K562 (cell line): Measurements from ENCODE around the gene SKOR1. TPM values are rescaled to one million over a fixed set of nuclear protein-coding genes. Genes with fewer than 3 reads are reported as not detected.
A peak's percentile ranks its signal among the peaks of the same experiment; 100 is the strongest.

Experiments
- CSDE1 ChIP-seq, 2 experiments: fragments of 450-650 bp; IDR thresholded peaks; 2 replicates each; pipeline ENCODE4 v1.6.1; 2016; ENCODE audit warnings: mild to moderate bottlenecking in 1 of 2
- CTBP1 ChIP-seq: fragments of 450-650 bp; IDR thresholded peaks from 2 replicates; pipeline ENCODE4 v1.6.1; 2016; ENCODE audit warnings: borderline replicate concordance
- ESRRA ChIP-seq: fragments of 450-650 bp; IDR thresholded peaks from 2 replicates; pipeline ENCODE4 v1.6.1; 2014; ENCODE audit warnings: low read depth, mild to moderate bottlenecking, moderate library complexity, borderline replicate concordance
- FOS ChIP-seq: IDR thresholded peaks from 3 replicates; pipeline ENCODE4 v1.6.1; 2011; ENCODE audit not compliant: insufficient read length; ENCODE audit errors: extremely low read depth
- FOXA3 ChIP-seq, 2 experiments: fragments of 450-650 bp in 1 of 2; sonication (generic) in 1 of 2; formaldehyde crosslinking; IDR thresholded peaks in 1 of 2; conservative IDR thresholded peaks in 1 of 2; 2 replicates each; pipeline versions ENCODE4 v1.4.0 to v1.8.0; 2020 to 2022; ENCODE audit warnings: mild to moderate bottlenecking in 2 of 2, missing genetic modification reagents in 1 of 2
- FOXP1 ChIP-seq: sonication (generic); formaldehyde crosslinking; IDR thresholded peaks from 2 replicates; pipeline ENCODE4 v1.8.0; 2022; ENCODE audit warnings: mild to moderate bottlenecking, missing genetic modification reagents
- GABPB1 ChIP-seq: sonication (generic); formaldehyde crosslinking; IDR thresholded peaks from 2 replicates; pipeline ENCODE4 v1.8.0; 2022; ENCODE audit warnings: mild to moderate bottlenecking, missing genetic modification reagents
- LCOR ChIP-seq: sonication (generic); formaldehyde crosslinking; IDR thresholded peaks from 2 replicates; pipeline ENCODE4 v1.8.0; 2022; ENCODE audit warnings: mild to moderate bottlenecking, missing genetic modification reagents
- MIER1 ChIP-seq: fragments of 450-650 bp; IDR thresholded peaks from 2 replicates; pipeline ENCODE4 v1.6.1; 2016; ENCODE audit warnings: antibody characterized with exemption, mild to moderate bottlenecking, low read depth
- NR3C1 ChIP-seq: sonication (generic); formaldehyde crosslinking; IDR thresholded peaks from 2 replicates; pipeline ENCODE4 v1.8.1; 2022; ENCODE audit warnings: missing genetic modification reagents
- POLR3A ChIP-seq: IDR thresholded peaks from 2 replicates; pipeline ENCODE4 v1.6.1; 2011; ENCODE audit warnings: borderline replicate concordance, mild to moderate bottlenecking, moderate library complexity; ENCODE audit not compliant: insufficient read length, insufficient read depth; ENCODE audit errors: extremely low read depth
- PRMT5 ChIP-seq: sonication (generic); formaldehyde crosslinking; IDR thresholded peaks from 2 replicates; pipeline ENCODE4 v1.5.0; 2020; ENCODE audit warnings: missing genetic modification reagents
- ZNF224 ChIP-seq: sonication (generic); formaldehyde crosslinking; IDR thresholded peaks from 2 replicates; pipeline ENCODE4 v1.8.0; 2022; ENCODE audit warnings: mild to moderate bottlenecking, missing genetic modification reagents
- ZNF232 ChIP-seq: sonication (generic); formaldehyde crosslinking; IDR thresholded peaks from 2 replicates; pipeline ENCODE4 v1.8.0; 2022; ENCODE audit warnings: mild to moderate bottlenecking, missing genetic modification reagents
- ZNF274 ChIP-seq: IDR thresholded peaks from 2 replicates; pipeline ENCODE4 v1.6.1; 2011; ENCODE audit warnings: low read depth, mild to moderate bottlenecking, low read length, moderate library complexity, borderline replicate concordance
- ZNF408 ChIP-seq: fragments of 250-450 bp; sonication (Bioruptor Pico); IDR thresholded peaks from 2 replicates; pipeline ENCODE4 v1.4.0; 2020; ENCODE audit warnings: low read depth, mild to moderate bottlenecking, moderate library complexity
- polyA plus RNA-seq, 8 experiments: library from polyadenylated mRNA; depleted of rRNA in 4 of 8; stranded (reverse) in 5 of 8; unstranded in 3 of 8; fragments of >200 nt; fragmentation: Nextera tagmentation in 2 of 8; fragmentation: Illumina TruSeq in 1 of 8; extraction: Ambion mirVana in 2 of 8; extraction: Trizol in 1 of 8; gene quantifications; 2 replicates each; pipeline versions ENCODE4 v1.2.1 to v1.2.3, GENCODE V29; 2011 to 2014; ENCODE audit warnings: inconsistent platforms in 1 of 8, missing spikeins in 1 of 8
- total RNA-seq, 7 experiments: library from RNA; depleted of rRNA in 6 of 7; stranded (reverse); fragments of >200 nt in 6 of 7; fragmentation: Illumina TruSeq in 2 of 7; extraction: Trizol in 2 of 7; gene quantifications; 2 replicates each; pipeline versions ENCODE4 v1.2.1 to v1.2.3, GENCODE V29; 2011 to 2021; ENCODE audit warnings: low replicate concordance in 1 of 7
- TF ChIP-seq, protein P1 (sequence below): fragments of 250-450 bp; sonication (Bioruptor Pico); IDR thresholded peaks from 2 replicates; pipeline ENCODE4 v1.4.0; 2020; ENCODE audit warnings: mild to moderate bottlenecking, moderate library complexity
- TF ChIP-seq, protein P2 (sequence below): IDR thresholded peaks from 2 replicates; pipeline ENCODE4 v1.6.1; 2012; ENCODE audit warnings: low read depth, low read length, improper control_type of control experiment, borderline replicate concordance

Gene SKOR1
- total and polyA plus RNA-seq, 9 of the 15 experiments (the other 6 are each of a cell fraction or from before 2014, with no cell fraction given), result 0.04 to 0.41 (median 0.09) TPM; not detected in 3

DNA sequence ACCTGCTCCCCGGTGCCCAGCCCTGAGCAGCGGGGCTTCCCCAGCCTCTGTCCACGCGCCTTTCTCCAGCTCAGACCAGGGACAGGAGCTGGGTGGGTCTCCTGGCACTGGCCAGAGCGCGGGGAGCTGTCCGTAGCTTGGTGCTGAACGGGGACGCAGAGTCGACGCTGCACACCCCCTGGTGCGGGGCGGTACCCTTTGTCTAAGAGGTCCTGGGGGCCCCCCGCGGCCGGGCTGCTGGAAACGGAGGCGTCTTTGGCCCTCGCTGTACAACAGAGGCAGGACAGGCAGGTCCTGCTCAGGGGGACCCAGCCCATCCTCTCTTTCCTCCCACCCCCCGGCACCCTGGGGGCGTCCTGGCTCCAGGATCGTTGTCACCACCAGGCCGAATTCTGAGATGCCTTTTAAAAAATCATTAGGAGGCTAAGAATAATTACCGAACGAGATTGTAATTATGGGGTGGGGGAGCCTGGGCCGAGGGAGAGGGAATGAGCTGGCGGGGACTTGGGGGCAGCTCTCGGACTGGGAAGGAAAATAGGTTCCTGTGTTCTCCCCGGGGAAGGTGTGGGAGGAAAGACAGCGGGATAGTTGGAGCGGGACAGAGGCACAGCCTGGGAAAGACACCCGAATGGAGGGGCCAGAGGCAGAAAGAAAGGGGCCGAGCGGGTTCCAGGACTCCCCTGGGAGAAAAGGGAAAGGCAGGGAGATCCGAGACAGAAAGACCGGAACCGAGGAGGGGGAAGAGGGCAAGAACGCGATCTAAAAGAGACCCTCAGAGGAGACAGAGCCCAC lies 4.1 kb upstream of the SKOR1 start (continued):
- peak; percentile 46; the same call in 1 of the 2 replicates for TF ChIP-seq FOXP1 (CRISPR knock-in tag)
- TF ChIP-seq GABPB1 (CRISPR knock-in tag), result 0 out of 2 replicates have a peak, but pooled peaks have one; percentile 21
- no peak for TF ChIP-seq LCOR (CRISPR knock-in tag)
- TF ChIP-seq FOXA3 (CRISPR knock-in tag; conservative IDR thresholded peaks at IDR 0.05 in 1 of 2, IDR thresholded peaks at IDR 0.05 in 1 of 2), result no peak
- TF ChIP-seq MIER1, result peak; percentile 91
- TF ChIP-seq, protein P1, sequence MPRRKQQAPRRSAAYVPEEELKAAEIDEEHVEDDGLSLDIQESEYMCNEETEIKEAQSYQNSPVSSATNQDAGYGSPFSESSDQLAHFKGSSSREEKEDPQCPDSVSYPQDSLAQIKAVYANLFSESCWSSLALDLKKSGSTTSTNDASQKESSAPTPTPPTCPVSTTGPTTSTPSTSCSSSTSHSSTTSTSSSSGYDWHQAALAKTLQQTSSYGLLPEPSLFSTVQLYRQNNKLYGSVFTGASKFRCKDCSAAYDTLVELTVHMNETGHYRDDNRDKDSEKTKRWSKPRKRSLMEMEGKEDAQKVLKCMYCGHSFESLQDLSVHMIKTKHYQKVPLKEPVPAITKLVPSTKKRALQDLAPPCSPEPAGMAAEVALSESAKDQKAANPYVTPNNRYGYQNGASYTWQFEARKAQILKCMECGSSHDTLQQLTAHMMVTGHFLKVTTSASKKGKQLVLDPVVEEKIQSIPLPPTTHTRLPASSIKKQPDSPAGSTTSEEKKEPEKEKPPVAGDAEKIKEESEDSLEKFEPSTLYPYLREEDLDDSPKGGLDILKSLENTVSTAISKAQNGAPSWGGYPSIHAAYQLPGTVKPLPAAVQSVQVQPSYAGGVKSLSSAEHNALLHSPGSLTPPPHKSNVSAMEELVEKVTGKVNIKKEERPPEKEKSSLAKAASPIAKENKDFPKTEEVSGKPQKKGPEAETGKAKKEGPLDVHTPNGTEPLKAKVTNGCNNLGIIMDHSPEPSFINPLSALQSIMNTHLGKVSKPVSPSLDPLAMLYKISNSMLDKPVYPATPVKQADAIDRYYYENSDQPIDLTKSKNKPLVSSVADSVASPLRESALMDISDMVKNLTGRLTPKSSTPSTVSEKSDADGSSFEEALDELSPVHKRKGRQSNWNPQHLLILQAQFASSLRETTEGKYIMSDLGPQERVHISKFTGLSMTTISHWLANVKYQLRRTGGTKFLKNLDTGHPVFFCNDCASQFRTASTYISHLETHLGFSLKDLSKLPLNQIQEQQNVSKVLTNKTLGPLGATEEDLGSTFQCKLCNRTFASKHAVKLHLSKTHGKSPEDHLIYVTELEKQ, result no peak
- no peak for TF ChIP-seq ZNF274
- no peak for TF ChIP-seq ESRRA
- TF ChIP-seq CSDE1 (IDR thresholded peaks at IDR 0.05), result no peak
- peak; percentile 84; the same call in 1 of the 2 replicates for TF ChIP-seq PRMT5 (CRISPR knock-in tag)
- TF ChIP-seq NR3C1 (CRISPR knock-in tag), result 0 out of 2 replicates have a peak, but pooled peaks have one; percentile 67
- TF ChIP-seq FOS, result no peak
- TF ChIP-seq ZNF224 (CRISPR knock-in tag), result 0 out of 2 replicates have a peak, but pooled peaks have one; percentile 36
- TF ChIP-seq ZNF232 (CRISPR knock-in tag), result no peak; the same call in 1 of the 2 replicates
- TF ChIP-seq CTBP1, result no peak
- no peak for TF ChIP-seq POLR3A
- TF ChIP-seq, protein P2, sequence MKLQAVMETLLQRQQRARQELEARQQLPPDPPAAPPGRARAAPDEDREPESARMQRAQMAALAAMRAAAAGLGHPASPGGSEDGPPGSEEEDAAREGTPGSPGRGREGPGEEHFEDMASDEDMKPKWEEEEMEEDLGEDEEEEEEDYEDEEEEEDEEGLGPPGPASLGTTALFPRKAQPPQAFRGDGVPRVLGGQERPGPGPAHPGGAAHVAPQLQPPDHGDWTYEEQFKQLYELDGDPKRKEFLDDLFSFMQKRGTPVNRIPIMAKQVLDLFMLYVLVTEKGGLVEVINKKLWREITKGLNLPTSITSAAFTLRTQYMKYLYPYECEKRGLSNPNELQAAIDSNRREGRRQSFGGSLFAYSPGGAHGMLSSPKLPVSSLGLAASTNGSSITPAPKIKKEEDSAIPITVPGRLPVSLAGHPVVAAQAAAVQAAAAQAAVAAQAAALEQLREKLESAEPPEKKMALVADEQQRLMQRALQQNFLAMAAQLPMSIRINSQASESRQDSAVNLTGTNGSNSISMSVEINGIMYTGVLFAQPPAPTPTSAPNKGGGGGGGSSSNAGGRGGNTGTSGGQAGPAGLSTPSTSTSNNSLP, result no peak
- no peak for TF ChIP-seq ZNF408 (CRISPR knock-in tag)
